Stomach smooth muscle (tissue), 2 donors: ENCODE measurements around the gene ACAN.

Source experiments
- H3K27ac ChIP-seq: one replicate; pipeline ENCODE4 v1.7.0; 2013; ENCODE audit warnings: mild to moderate bottlenecking, low read length, inconsistent platforms
- H3K27me3 ChIP-seq, 2 donors: one replicate each; pipeline ENCODE4 v1.7.0; 2013; ENCODE audit warnings: low read length in 2 of 2; ENCODE audit not compliant: insufficient read depth in 2 of 2, control insufficient read depth in 1 of 2
- H3K36me3 ChIP-seq, 2 donors: one replicate each; pipeline ENCODE4 v1.7.0; 2013; ENCODE audit warnings: low read length in 2 of 2; ENCODE audit not compliant: control insufficient read depth in 2 of 2, insufficient read depth in 2 of 2
- H3K4me1 ChIP-seq: one replicate; pipeline ENCODE4 v1.7.0; 2013; ENCODE audit warnings: low read length; ENCODE audit not compliant: control insufficient read depth, insufficient read depth
- H3K4me3 ChIP-seq, 2 donors: one replicate each; pipeline ENCODE4 v1.7.0; 2013; ENCODE audit warnings: low read length in 2 of 2
- H3K9ac ChIP-seq, 2 donors: one replicate each; pipeline ENCODE4 v1.7.0; 2013; ENCODE audit warnings: low read length in 2 of 2, mild to moderate bottlenecking in 1 of 2
- H3K9me3 ChIP-seq, 2 donors: one replicate each; pipeline ENCODE4 v1.7.0; 2013; ENCODE audit warnings: low read length in 2 of 2; ENCODE audit not compliant: control insufficient read depth in 2 of 2
- donor health status: healthy.
- donor health status: Pancreatic carcinoma.

The ACAN gene

GRCh38 chr15:88877415-88877814 is 74.2 kb downstream of the ACAN start:
- Histone ChIP-seq H3K9ac (no peak overlapping the region), H3K4me3 (no peak overlapping the region), H3K9me3 (no peaks in the 10 kb centered on the region), H3K27me3 (no peaks in the 10 kb centered on the region), H3K27ac (no peak overlapping the region), H3K36me3 (no peaks in the 10 kb centered on the region), H3K4me1 (no peaks in the 10 kb centered on the region)

- no peaks in the 10 kb centered on the region for H3K9me3 ChIP-seq
- no peaks in the 10 kb centered on the region for H3K27me3 ChIP-seq
- no peaks in the 10 kb centered on the region for H3K36me3 ChIP-seq
- no peak overlapping the region for H3K4me3 ChIP-seq
- no peaks in the 10 kb centered on the region for H3K4me1 ChIP-seq
- no peak overlapping the region for H3K27ac ChIP-seq
- H3K9ac ChIP-seq, result no peak overlapping the region
Measured at GRCh38 chr15:88877906-88878305, 74.7 kb downstream of the ACAN start.

- no peaks in the 10 kb centered on the region for H3K4me1 ChIP-seq
- no peak overlapping the region for H3K27ac ChIP-seq
- H3K9me3 ChIP-seq, result no peaks in the 10 kb centered on the region
- H3K36me3 ChIP-seq, result no peaks in the 10 kb centered on the region
- no peaks in the 10 kb centered on the region for H3K27me3 ChIP-seq
- no peak overlapping the region for H3K9ac ChIP-seq
- no peak overlapping the region for H3K4me3 ChIP-seq
Measured at GRCh38 chr15:88878720-88879184, 75.5 kb downstream of the ACAN start.

- no peaks in the 10 kb centered on the region for H3K9me3 ChIP-seq
- no peaks in the 10 kb centered on the region for H3K4me1 ChIP-seq
- no peaks in the 10 kb centered on the region for H3K36me3 ChIP-seq
- H3K4me3 ChIP-seq, result no peak overlapping the region
- H3K27me3 ChIP-seq, result no peaks in the 10 kb centered on the region
- no peak overlapping the region for H3K27ac ChIP-seq
- H3K9ac ChIP-seq, result no peak overlapping the region
Measured at GRCh38 chr15:88880944-88881740, 77.9 kb downstream of the ACAN start.

- Histone ChIP-seq H3K27me3 (no peaks in the 10 kb centered on the region), H3K4me1 (no peaks in the 10 kb centered on the region), H3K9me3 (no peaks in the 10 kb centered on the region), H3K9ac (no peak overlapping the region), H3K4me3 (no peak overlapping the region), H3K36me3 (no peaks in the 10 kb centered on the region), H3K27ac (no peak overlapping the region)
Measured at GRCh38 chr15:88881775-88882174, 78.5 kb downstream of the ACAN start.

- Histone ChIP-seq H3K4me3 (no peak overlapping the region), H3K27ac (no peak overlapping the region), H3K36me3 (no peaks in the 10 kb centered on the region), H3K9me3 (no peaks in the 10 kb centered on the region), H3K4me1 (no peaks in the 10 kb centered on the region), H3K27me3 (no peaks in the 10 kb centered on the region), H3K9ac (no peak overlapping the region)
Measured at GRCh38 chr15:88882785-88883184, 79.5 kb downstream of the ACAN start.

GRCh38 chr15:88887068-88887580 is 83.9 kb downstream of the ACAN start:
- no peak overlapping the region for H3K9ac ChIP-seq
- H3K4me3 ChIP-seq, result no peak overlapping the region
- no peaks in the 10 kb centered on the region for H3K36me3 ChIP-seq
- H3K9me3 ChIP-seq, result no peaks in the 10 kb centered on the region
- H3K27ac ChIP-seq, result no peak overlapping the region
- peaks cover 4 to 5% of the 10 kb centered on the region in 2 donors for H3K27me3 ChIP-seq
- H3K4me1 ChIP-seq, result no peaks in the 10 kb centered on the region

GRCh38 chr15:88888719-88889118 is 85.5 kb downstream of the ACAN start:
- Histone ChIP-seq H3K27me3 (peaks cover 9 to 12% of the 10 kb centered on the region in 2 donors), H3K9ac (no peak overlapping the region), H3K9me3 (no peaks in the 10 kb centered on the region), H3K4me3 (no peak overlapping the region), H3K4me1 (no peaks in the 10 kb centered on the region), H3K27ac (no peak overlapping the region), H3K36me3 (no peaks in the 10 kb centered on the region)

- Histone ChIP-seq H3K4me3 (no peak overlapping the region), H3K27me3 (peaks cover 17 to 28% of the 10 kb centered on the region in 2 donors), H3K9ac (no peak overlapping the region), H3K4me1 (peaks cover 14% of the 10 kb centered on the region), H3K9me3 (no peaks in the 10 kb centered on the region), H3K27ac (no peak overlapping the region), H3K36me3 (no peaks in the 10 kb centered on the region)
Measured at GRCh38 chr15:88890495-88890894, 87.3 kb downstream of the ACAN start.

GRCh38 chr15:88891540-88892254 is 88.5 kb downstream of the ACAN start:
- Histone ChIP-seq H3K27ac (no peak overlapping the region), H3K36me3 (no peaks in the 10 kb centered on the region), H3K4me3 (no peak overlapping the region), H3K4me1 (peaks cover 16% of the 10 kb centered on the region), H3K9ac (no peak overlapping the region), H3K9me3 (no peaks in the 10 kb centered on the region), H3K27me3 (peaks cover 17 to 28% of the 10 kb centered on the region in 2 donors)
